ENCODE measurements around the gene KIF5C. TPM values are rescaled to one million over a fixed set of nuclear protein-coding genes. Genes with fewer than 3 reads are reported as not detected.

KIF5C gene
- total and polyA plus RNA-seq, 9 donors = 0.73 to 18.7 (median 3.3) TPM

DNA sequence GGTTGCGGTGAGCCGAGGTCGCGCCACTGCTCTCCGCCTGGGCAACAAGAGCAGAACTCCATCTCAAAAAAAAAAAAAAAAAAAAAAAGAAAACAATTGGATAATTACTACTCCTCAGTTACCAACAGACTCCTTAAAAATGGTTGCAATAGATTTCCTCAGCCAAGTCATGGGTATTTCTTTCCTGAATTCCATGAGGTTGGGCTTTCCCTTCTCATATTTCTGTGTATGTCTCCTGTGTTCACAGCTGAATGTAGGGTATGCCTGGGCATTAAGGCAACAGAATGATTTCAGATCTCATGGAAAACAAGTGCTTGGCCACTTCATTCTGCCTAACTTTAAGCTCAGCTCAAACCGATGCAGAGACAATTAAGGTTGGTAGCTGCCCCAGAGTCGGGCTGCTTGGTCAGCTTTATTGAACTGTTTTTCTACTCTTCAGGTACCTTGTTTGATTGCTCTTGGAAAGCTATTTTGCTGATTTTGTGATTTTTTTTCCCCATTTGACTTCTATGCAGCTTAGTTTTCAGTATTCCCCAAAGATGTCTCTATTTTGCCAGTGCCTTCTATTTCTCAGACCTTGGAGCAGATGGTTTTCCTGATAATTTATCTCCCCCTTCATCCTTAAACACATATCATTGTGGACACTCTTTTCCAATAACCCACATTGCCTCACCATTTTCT, 24.8 kb downstream of the KIF5C start:
- no peak for DNase-seq
- intact Hi-C loops (cut with DNase I) = no loop called here
- 93 to 96% (median 94%) methylated on average over 7 of the region's 7 CpGs for WGBS, 3 donors

DNA sequence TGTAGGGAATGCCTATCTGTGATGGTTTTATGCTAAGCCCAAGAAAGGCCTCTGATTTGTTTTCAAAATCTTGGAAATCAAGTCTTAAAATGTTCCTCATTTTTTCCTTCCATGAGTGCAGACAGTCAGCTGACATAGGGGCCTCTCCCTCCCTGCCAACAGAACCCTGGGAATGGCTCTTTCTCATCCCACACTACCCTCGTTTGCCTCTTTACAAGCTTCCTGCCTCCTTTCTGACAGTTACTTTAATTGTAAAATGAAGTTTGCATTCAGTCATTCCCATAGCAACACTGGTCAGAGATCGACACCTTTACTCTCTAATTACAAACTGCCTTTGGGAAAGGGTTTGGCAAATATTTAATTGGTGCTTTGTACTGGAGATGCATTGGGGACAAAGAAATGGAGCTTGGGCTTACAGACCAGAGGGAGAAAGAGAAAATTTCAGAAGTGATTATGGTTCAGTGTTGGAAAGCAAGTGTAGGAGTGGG, 25.4 kb downstream of the KIF5C start:
- no peak for TF ChIP-seq POLR2A (IDR thresholded peaks at IDR 0.05)
- TF ChIP-seq, protein P1, sequence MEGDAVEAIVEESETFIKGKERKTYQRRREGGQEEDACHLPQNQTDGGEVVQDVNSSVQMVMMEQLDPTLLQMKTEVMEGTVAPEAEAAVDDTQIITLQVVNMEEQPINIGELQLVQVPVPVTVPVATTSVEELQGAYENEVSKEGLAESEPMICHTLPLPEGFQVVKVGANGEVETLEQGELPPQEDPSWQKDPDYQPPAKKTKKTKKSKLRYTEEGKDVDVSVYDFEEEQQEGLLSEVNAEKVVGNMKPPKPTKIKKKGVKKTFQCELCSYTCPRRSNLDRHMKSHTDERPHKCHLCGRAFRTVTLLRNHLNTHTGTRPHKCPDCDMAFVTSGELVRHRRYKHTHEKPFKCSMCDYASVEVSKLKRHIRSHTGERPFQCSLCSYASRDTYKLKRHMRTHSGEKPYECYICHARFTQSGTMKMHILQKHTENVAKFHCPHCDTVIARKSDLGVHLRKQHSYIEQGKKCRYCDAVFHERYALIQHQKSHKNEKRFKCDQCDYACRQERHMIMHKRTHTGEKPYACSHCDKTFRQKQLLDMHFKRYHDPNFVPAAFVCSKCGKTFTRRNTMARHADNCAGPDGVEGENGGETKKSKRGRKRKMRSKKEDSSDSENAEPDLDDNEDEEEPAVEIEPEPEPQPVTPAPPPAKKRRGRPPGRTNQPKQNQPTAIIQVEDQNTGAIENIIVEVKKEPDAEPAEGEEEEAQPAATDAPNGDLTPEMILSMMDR (IDR thresholded peaks at IDR 0.05) = no peak
- no peak for TF ChIP-seq EP300 (IDR thresholded peaks at IDR 0.05)
- H3K27ac ChIP-seq = no peak overlapping the region
- no peak for DNase-seq
- H3K4me1 ChIP-seq (ENCODE audit: insufficient read depth) = no peaks in the 10 kb centered on the region
- WGBS, 3 donors = 84 to 89% (median 86%) methylated on average over 2 of the region's 2 CpGs
- no peaks in the 10 kb centered on the region for H3K9me3 ChIP-seq
- H3K4me3 ChIP-seq = no peak overlapping the region
- H3K36me3 ChIP-seq = no peaks in the 10 kb centered on the region
- intact Hi-C loops (cut with DNase I) = no loop called here
- H3K27me3 ChIP-seq = no peaks in the 10 kb centered on the region

More for the DNA sequence above, 24.8 kb downstream of the KIF5C start:
- Histone ChIP-seq H3K27ac (no peak overlapping the region), H3K4me1 (ENCODE audit: insufficient read depth) (no peaks in the 10 kb centered on the region), H3K9me3 (no peaks in the 10 kb centered on the region), H3K27me3 (no peaks in the 10 kb centered on the region), H3K36me3 (no peaks in the 10 kb centered on the region), H3K4me3 (no peak overlapping the region)
- TF ChIP-seq, protein P1 (IDR thresholded peaks at IDR 0.05) = no peak
- TF ChIP-seq POLR2A (IDR thresholded peaks at IDR 0.05) (no peak), EP300 (IDR thresholded peaks at IDR 0.05) (no peak)

DNA sequence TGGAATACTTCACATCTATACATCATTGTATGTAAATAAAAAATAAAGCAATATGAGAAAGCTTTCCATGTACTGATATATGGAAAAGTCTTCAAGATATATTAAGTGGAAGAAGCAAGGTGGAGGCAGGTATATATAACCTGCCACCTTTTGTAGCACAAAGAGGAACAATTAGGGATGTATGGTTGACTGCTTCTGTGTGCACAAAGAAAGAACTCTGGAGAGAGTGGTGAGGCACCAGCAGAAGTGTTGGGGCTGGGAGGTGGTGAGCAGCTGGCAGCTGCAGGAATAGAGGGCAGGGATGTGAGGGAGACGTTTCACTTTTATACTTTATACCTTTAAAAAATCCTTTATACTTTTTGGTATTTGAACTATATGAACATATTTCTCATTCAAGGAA, 26.1 kb downstream of the KIF5C start:
- H3K4me3 ChIP-seq = no peak overlapping the region
- DNase-seq = no peak
- H3K27me3 ChIP-seq = no peaks in the 10 kb centered on the region
- no peaks in the 10 kb centered on the region for H3K9me3 ChIP-seq
- no peak overlapping the region for H3K27ac ChIP-seq
- WGBS, 3 donors = 65 to 75% (median 71%) methylated on average over 1 of the region's 1 CpG
- no peaks in the 10 kb centered on the region for H3K4me1 ChIP-seq (ENCODE audit: insufficient read depth)
- intact Hi-C loops (cut with DNase I) = no loop called here
- no peak for TF ChIP-seq POLR2A (IDR thresholded peaks at IDR 0.05)
- TF ChIP-seq, protein P1 (IDR thresholded peaks at IDR 0.05) = no peak
- TF ChIP-seq EP300 (IDR thresholded peaks at IDR 0.05) = no peak
- H3K36me3 ChIP-seq = no peaks in the 10 kb centered on the region

GRCh38 chr2:148902798-148903197, 27.8 kb downstream of the KIF5C start:
- Histone ChIP-seq H3K4me1 (ENCODE audit: insufficient read depth) (no peaks in the 10 kb centered on the region), H3K4me3 (no peak overlapping the region), H3K27ac (no peak overlapping the region), H3K9me3 (no peaks in the 10 kb centered on the region), H3K27me3 (no peaks in the 10 kb centered on the region), H3K36me3 (no peaks in the 10 kb centered on the region)
- WGBS, 3 donors = 87 to 93% (median 87%) methylated on average over 1 of the region's 1 CpG
- TF ChIP-seq POLR2A (IDR thresholded peaks at IDR 0.05) (no peak), EP300 (IDR thresholded peaks at IDR 0.05) (no peak)
- TF ChIP-seq, protein P1 (IDR thresholded peaks at IDR 0.05) = no peak
- intact Hi-C loops (cut with DNase I) = no loop called here
- DNase-seq = no peak
